Muscle of arm (tissue), 12 donors: ENCODE results near the gene TMEM129. TPM values are rescaled to one million over a fixed set of nuclear protein-coding genes. Genes with fewer than 3 reads are reported as not detected.

Experiments
- DNase-seq: peaks from one replicate; pipeline ENCODE4 v3.0.0-alpha.2; 2013
- polyA plus RNA-seq, 12 donors: library from polyadenylated mRNA; unstranded; fragments of 120-200 nt; gene quantifications; one replicate each; pipeline ENCODE4 v1.2.1, GENCODE V29; 2013; ENCODE audit not compliant: insufficient read length in 12 of 12

TMEM129 gene
- polyA plus RNA-seq, 12 donors: 15.8 to 22.6 (median 20.4) TPM; not detected in 1

GRCh38 chr4:1670279-1670678 is 50.8 kb downstream of the TMEM129 start:
- no peak for DNase-seq

GRCh38 chr4:1669850-1670249 is 51.3 kb downstream of the TMEM129 start:
- DNase-seq: no peak

GRCh38 chr4:1669270-1669669 is 51.9 kb downstream of the TMEM129 start:
- no peak for DNase-seq

GRCh38 chr4:1668488-1668840 is 52.7 kb downstream of the TMEM129 start:
- no peak for DNase-seq

DNA sequence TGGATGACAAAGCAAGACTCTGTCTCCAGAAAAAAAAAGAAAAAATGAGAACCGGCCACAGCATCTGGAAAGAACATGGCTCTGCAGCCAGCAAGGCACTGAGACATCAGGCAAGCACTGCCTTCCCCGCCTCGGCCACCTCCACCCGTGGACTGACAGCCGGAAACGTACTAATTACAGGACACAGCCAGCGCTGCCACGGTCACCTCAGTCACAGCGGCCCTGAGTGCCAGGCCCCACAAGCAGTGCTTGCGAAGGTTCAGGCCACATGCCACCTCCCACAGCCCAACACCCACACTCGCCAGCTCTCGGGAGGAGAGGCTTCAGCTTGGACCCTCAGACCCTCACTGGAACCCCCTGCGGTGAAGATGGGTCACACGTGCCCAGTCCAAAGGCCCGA is 53.9 kb downstream of the TMEM129 start:
- DNase-seq: no peak

DNA sequence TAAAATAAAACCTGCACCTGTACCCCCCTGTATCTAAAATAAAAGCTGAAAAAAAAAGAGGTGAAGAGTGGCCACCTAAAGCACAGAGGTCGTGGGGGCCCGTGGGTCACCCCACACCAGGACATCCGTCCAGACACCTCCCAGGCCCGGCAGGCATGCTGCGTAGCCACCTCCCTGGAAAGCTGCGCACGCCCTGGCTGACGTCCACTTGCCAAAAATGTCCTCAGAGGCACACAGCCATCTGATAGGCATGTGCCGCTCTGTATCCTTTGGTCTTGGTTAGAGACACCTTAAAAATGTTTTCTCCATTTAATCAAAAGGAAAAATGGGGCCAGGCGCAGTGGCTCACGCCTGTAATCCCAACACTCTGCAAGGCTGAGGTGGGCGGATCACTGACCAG is 54.7 kb downstream of the TMEM129 start:
- DNase-seq: no peak

Other genes with a start within 250 kb of the TMEM129 start
- gene FAM53A, start 37.0 kb downstream of the TMEM129 start, polyA plus RNA-seq: 1 to 10 TPM in 9 of 12 donors, under 1 TPM in 1, not detected in 2; 0.72 to 1.7 (median 1.3) TPM
- gene SLBP, start 9.0 kb downstream of the TMEM129 start, polyA plus RNA-seq: 10 to 100 TPM in 11 of 12 donors, not detected in 1; 32.0 to 57.2 (median 38.6) TPM
- gene TACC3, start 198 bp upstream of the TMEM129 start, polyA plus RNA-seq: 10 to 100 TPM in 11 of 12 donors, not detected in 1; 15.3 to 43.5 (median 26.6) TPM
- 10 to 100 TPM in 4 of 12 donors, 1 to 10 TPM in 4, under 1 TPM in 3, not detected in 1; 0.92 to 62.4 (median 1.6) TPM for gene FGFR3, start 72.0 kb upstream of the TMEM129 start, polyA plus RNA-seq
- gene LETM1, start 134.8 kb upstream of the TMEM129 start, polyA plus RNA-seq: 10 to 100 TPM in 11 of 12 donors, not detected in 1; 10.6 to 22.3 (median 14.2) TPM
- 10 to 100 TPM in 11 of 12 donors, not detected in 1; 40.2 to 69.7 (median 52.1) TPM for gene NSD2, start 150.1 kb upstream of the TMEM129 start, polyA plus RNA-seq